ENCODE results near the gene MRPS34. TPM values are rescaled to one million over a fixed set of nuclear protein-coding genes. Genes with fewer than 3 reads are reported as not detected.
A peak's percentile ranks its signal among the peaks of the same experiment; 100 is the strongest.

The MRPS34 gene
- total RNA-seq, 1 donor from 2014 or later: 78.6 TPM

- DNase-seq (ENCODE audit: low spot score): no peak
Observed at GRCh38 chr16:1794908-1795666, 22.2 kb upstream of the MRPS34 start.

GRCh38 chr16:1794221-1794871, 21.4 kb upstream of the MRPS34 start:
- DNase-seq (ENCODE audit: low spot score): no peak

GRCh38 chr16:1793578-1794220, 20.8 kb upstream of the MRPS34 start, which contains the start of gene IGFALS:
IGFALS (minus strand) TSS chr16:1793705; CDS start chr16:1793652, 53 bp downstream.
- DNase-seq (ENCODE audit: low spot score): no peak

GRCh38 chr16:1792836-1793577, 20.1 kb upstream of the MRPS34 start:
- DNase-seq (ENCODE audit: low spot score): no peak

GRCh38 chr16:1791943-1792812, 19.2 kb upstream of the MRPS34 start:
- no peak for DNase-seq (ENCODE audit: low spot score)

GRCh38 chr16:1791256-1791942, 18.5 kb upstream of the MRPS34 start:
- DNase-seq (ENCODE audit: low spot score): no peak

- DNase-seq (ENCODE audit: low spot score): no peak
Observed at GRCh38 chr16:1790611-1791255, 17.8 kb upstream of the MRPS34 start.

GRCh38 chr16:1790261-1790610, 17.3 kb upstream of the MRPS34 start:
- DNase-seq (ENCODE audit: low spot score): no peak

- no peak for DNase-seq (ENCODE audit: low spot score)
Observed at GRCh38 chr16:1789643-1790045, 16.7 kb upstream of the MRPS34 start.

- DNase-seq (ENCODE audit: low spot score): no peak
Observed at GRCh38 chr16:1788708-1789100, 15.8 kb upstream of the MRPS34 start.

GRCh38 chr16:1788095-1788707, 15.3 kb upstream of the MRPS34 start:
- DNase-seq (ENCODE audit: low spot score): no peak

GRCh38 chr16:1787322-1788094, 14.6 kb upstream of the MRPS34 start:
- no peak for DNase-seq (ENCODE audit: low spot score)

- no peak for DNase-seq (ENCODE audit: low spot score)
Observed at GRCh38 chr16:1787056-1787321, 14.1 kb upstream of the MRPS34 start.

GRCh38 chr16:1786242-1787055, 13.5 kb upstream of the MRPS34 start:
- peak; percentile 41 for DNase-seq (ENCODE audit: low spot score)

GRCh38 chr16:1785846-1786170, 12.9 kb upstream of the MRPS34 start:
- DNase-seq (ENCODE audit: low spot score): no peak

GRCh38 chr16:1784977-1785845, 12.3 kb upstream of the MRPS34 start:
- DNase-seq (ENCODE audit: low spot score): peak; percentile 44

Data from ureter (tissue), 1 donor.